GM10266 (cell line): ENCODE measurements around the gene NUCB1.
"Not testable (repeated sequence)": the region's sequence is repeated elsewhere in the genome, so short reads cannot be mapped to it uniquely, and the experiment has no call there.

Source experiments
- DNase-seq: peaks from one replicate; pipeline ENCODE4 v3.0.0; 2012; ENCODE audit errors: extremely low spot score
- CTCF ChIP-seq: IDR thresholded peaks from 2 replicates; pipeline ENCODE4 v1.5.1; 2012; ENCODE audit warnings: mild to moderate bottlenecking, low read depth; ENCODE audit not compliant: control insufficient read depth, insufficient read depth; ENCODE audit errors: missing control alignments

Gene NUCB1

DNA sequence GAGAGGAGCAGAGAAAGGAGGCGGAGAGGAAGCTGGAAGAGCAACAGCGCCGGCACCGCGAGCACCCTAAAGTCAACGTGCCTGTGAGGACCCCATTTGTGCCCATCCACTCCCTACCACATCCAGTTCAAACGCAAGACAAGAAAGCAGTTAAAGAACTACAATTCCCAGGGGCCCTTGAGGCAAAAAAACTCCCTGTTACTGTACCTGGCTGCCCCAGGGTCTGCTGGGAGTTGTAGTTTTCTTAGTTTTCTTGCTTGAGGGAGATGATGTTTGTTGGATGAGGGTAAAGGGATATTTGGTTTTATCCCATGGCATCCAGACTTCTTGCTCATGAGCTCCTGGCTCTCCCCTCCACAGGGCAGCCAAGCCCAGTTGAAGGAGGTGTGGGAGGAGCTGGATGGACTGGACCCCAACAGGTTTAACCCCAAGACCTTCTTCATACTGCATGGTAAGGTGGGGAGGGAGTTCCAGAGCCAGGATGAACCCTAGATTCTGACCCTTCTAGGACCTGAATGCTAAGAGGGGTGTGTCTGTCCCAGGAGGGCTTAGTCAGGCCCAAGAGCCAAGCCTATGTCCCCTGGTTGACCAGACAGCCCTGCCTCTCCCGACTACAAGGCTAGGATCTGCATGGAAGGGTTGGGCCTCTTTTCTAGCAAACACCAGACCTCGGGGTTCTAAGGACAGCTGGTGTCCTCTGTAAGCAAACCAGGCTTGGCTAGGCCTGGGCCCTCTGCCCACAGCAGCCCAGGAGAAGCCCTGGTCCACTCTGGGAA is 13.2 kb downstream of the NUCB1 start:
- TF ChIP-seq CTCF: no peak
- no peak for DNase-seq

- DNase-seq: no peak
- no peak for TF ChIP-seq CTCF
Observed at GRCh38 chr19:48914181-48914580, 14.1 kb downstream of the NUCB1 start.

DNA sequence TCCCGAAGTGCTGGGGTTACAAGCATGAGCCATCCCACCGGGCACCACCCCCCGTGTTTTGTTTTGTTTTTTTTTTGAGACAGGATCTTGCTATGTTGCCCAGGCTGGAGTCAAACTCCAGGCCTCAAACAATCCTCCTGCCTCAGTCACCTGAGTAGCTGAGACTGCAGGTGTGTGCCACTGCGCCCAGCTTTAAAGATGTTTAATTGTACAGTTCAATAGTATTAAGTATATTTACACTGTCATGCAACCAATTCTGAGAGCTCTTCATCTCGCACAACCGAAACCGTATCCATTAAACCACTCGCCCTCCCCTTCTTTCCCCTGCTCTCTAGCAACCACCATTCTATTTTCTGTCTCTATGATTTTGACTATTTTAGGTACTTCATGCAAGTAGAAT is 15.6 kb downstream of the NUCB1 start:
- no peak for DNase-seq
- TF ChIP-seq CTCF: no peak

- DNase-seq: no peak
- TF ChIP-seq CTCF: no peak
Observed at GRCh38 chr19:48918071-48918470, 18.0 kb downstream of the NUCB1 start.

DNA sequence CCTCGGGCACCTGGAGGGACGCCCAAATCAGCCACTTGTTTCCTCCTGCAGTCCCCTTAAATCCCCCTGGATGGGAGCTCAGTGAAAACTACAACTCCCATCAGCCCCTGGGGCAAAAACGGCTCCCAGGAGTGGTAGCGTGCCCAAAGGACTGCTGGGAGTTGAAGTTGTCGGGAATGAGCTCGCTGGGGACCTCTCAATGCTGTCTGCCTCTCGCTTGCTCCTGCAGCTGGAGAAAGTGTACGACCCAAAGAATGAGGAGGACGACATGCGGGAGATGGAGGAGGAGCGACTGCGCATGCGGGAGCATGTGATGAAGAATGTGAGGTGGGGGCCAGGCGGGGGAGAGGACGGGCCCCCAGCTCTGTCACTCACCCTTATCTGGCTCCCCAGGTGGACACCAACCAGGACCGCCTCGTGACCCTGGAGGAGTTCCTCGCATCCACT is 18.7 kb downstream of the NUCB1 start:
- no peak for DNase-seq
- TF ChIP-seq CTCF: no peak

GRCh38 chr19:48919271-48919670 is 19.2 kb downstream of the NUCB1 start:
- not testable (repeated sequence) for DNase-seq

DNA sequence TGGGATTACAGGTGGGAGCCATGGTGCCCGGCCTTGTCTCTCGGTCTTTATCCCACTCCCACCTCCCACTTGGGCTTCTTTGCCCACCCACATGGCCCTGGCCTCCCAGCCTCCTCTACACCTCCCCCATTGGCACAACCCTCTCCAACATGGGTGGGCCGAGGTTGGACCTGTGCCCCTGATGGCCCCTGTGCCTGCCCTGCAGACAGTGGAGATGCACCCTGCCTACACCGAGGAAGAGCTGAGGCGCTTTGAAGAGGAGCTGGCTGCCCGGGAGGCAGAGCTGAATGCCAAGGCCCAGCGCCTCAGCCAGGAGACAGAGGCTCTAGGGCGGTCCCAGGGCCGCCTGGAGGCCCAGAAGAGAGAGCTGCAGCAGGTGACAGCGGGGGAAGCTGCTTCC is 20.8 kb downstream of the NUCB1 start:
- TF ChIP-seq CTCF: no peak
- DNase-seq: no peak
